GM12864 (cell line): Measurements from ENCODE around the gene AURKAIP1.

Experiments used
- DNase-seq: peaks from one replicate; pipeline ENCODE4 v3.0.0-alpha.2; 2011; ENCODE audit warnings: low read depth
- H3K4me3 ChIP-seq: 2 replicates; pipeline ENCODE4 v1.5.1; 2011; ENCODE audit warnings: mild to moderate bottlenecking, low read depth, low read length, control low read depth
- CTCF ChIP-seq: IDR thresholded peaks from 2 replicates; pipeline ENCODE4 v1.5.1; 2011; ENCODE audit warnings: low read depth, mild to moderate bottlenecking, moderate library complexity, low read length, control low read depth, inconsistent platforms; ENCODE audit errors: missing control alignments

AURKAIP1 gene

GRCh38 chr1:1361233-1361981 is 13.6 kb downstream of the AURKAIP1 start:
- no peak for TF ChIP-seq CTCF
- no peak for DNase-seq
- H3K4me3 ChIP-seq, result no peak overlapping the region

GRCh38 chr1:1360506-1361169 is 14.4 kb downstream of the AURKAIP1 start:
- DNase-seq, result no peak
- H3K4me3 ChIP-seq, result no peak overlapping the region

GRCh38 chr1:1359664-1360468 is 15.1 kb downstream of the AURKAIP1 start:
- no peak for TF ChIP-seq CTCF
- DNase-seq, result no peak
- H3K4me3 ChIP-seq, result no peak overlapping the region

More at GRCh38 chr1:1360506-1361169, 14.4 kb downstream of the AURKAIP1 start:
- TF ChIP-seq CTCF, result no peak

GRCh38 chr1:1359308-1359663 is 15.7 kb downstream of the AURKAIP1 start:
- no peak overlapping the region for H3K4me3 ChIP-seq
- no peak for TF ChIP-seq CTCF
- no peak for DNase-seq

GRCh38 chr1:1358433-1359271 is 16.4 kb downstream of the AURKAIP1 start, which contains the start of gene MXRA8:
Gene MXRA8, minus strand, starts transcription at chr1:1358555. Its CDS starts 51 bp downstream, at chr1:1358504.
- no peak for DNase-seq

More at GRCh38 chr1:1358433-1359271, 16.4 kb downstream of the AURKAIP1 start, which contains the start of gene MXRA8:
- H3K4me3 ChIP-seq, result no peak within 1 kb of the TSS
- no peak for TF ChIP-seq CTCF
